Fibroblast of lung (primary cell): ENCODE results near the gene VWF.

Source experiments
- EZH2 ChIP-seq: IDR thresholded peaks from 2 replicates; pipeline ENCODE4 v1.5.1; 2012; ENCODE audit warnings: low read length, control low read depth, mild to moderate bottlenecking; ENCODE audit errors: missing control alignments
- TF ChIP-seq, protein P1 (sequence below), 2 donors: IDR thresholded peaks in 1 of 2; conservative IDR thresholded peaks in 1 of 2; 1 replicate in 1 of 2; 2 replicates in 1 of 2; pipeline ENCODE4 v1.5.1; 2011 to 2012; ENCODE audit warnings: low read length in 2 of 2, control low read depth in 1 of 2, inconsistent platforms in 1 of 2, low read depth in 1 of 2, mild to moderate bottlenecking in 1 of 2

DNA sequence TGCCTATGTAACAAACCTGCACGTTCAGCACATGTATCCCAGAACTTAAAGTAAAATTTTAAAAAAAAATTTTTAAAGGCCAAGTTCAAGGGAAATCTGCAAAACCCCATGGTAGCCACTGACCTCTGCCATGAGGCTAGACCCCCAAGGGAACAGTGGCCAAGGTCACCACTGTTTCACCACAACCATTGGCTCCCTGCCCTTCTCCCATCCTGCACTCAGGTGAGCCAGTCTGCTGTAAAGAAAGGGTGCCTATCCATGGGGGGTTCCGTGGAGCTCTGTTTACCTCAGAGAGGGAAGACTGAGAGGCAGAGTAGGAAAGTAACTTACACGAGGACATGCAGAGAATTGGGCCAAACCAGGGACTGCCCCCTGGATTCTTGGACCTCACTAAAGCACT is 38.6 kb downstream of the VWF start:
- no peak for TF ChIP-seq EZH2
- TF ChIP-seq, protein P1, sequence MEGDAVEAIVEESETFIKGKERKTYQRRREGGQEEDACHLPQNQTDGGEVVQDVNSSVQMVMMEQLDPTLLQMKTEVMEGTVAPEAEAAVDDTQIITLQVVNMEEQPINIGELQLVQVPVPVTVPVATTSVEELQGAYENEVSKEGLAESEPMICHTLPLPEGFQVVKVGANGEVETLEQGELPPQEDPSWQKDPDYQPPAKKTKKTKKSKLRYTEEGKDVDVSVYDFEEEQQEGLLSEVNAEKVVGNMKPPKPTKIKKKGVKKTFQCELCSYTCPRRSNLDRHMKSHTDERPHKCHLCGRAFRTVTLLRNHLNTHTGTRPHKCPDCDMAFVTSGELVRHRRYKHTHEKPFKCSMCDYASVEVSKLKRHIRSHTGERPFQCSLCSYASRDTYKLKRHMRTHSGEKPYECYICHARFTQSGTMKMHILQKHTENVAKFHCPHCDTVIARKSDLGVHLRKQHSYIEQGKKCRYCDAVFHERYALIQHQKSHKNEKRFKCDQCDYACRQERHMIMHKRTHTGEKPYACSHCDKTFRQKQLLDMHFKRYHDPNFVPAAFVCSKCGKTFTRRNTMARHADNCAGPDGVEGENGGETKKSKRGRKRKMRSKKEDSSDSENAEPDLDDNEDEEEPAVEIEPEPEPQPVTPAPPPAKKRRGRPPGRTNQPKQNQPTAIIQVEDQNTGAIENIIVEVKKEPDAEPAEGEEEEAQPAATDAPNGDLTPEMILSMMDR (conservative IDR thresholded peaks at IDR 0.05 in 1 of 2, IDR thresholded peaks at IDR 0.05 in 1 of 2; ENCODE audit: low read depth in 1 of 2, low read length in 2 of 2) = no peak
